HL-60/S4 (cell line): ENCODE results near the gene TDP1.
"Not testable (repeated sequence)": the region's sequence is repeated elsewhere in the genome, so short reads cannot be mapped to it uniquely, and the experiment has no call there.

ENCODE experiments used
- in situ Hi-C: fragments of 300-500 bp; cut with MboI; formaldehyde crosslinking; loops from 2 replicates; pipeline ENCODE4 v1.14.3; 2022; ENCODE audit warnings: low sequenced_read_pairs

Gene TDP1

DNA sequence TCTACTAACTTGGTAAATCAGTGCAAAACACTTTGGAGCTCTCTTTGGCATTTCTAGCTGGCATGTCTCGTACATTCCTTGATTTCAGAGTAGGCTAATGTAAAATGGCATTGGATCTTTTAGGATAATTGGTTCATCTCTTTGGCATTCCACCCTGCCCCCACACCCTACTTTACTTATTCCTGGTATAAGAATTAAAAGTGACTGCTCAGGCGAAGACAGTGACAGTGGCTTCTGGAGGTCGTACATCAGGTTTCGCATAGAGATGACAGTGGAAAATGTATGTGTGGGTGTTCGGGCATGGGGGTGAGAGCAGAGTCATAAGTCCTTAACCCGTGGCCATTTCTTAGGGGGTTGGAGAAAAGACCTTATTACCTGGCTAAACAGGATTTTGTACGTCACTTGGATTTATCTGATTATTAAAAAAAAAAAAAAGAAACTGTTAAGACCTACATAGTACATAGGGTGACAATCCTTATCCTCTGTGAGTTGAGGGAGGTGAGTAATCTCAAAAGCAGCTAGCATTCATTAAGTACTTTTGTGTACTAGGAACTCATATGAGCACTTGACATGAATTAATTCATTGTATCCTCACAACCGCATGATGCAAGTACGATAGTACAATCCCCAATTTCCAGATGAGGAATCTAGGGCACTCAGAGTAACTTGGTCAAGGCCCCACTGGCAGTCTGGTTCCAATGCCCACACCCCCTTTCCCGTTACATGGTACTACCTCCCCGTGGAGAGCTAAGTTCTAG is 83.7 kb downstream of the TDP1 start:
- in situ Hi-C loops, result no loop called here

DNA sequence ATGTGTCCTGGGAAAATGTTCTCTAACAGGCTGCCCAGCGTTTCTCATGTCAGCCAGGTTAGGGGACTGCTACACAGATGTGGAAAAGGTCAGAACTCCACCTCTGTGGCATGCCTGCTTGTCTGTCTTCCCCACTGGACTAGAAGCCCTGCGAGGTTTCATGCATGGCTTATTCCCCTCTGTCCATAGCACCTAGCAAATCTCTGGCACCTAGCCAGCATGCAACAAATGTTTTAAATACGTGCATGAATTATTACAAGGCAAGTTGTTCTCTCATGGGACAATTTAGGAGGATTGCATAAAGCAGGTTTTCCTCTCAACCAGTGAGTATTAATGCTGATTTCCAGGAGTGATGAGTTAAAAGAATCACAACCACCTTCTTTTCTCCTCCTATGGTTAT is 84.7 kb downstream of the TDP1 start:
- in situ Hi-C loops, result no loop called here

DNA sequence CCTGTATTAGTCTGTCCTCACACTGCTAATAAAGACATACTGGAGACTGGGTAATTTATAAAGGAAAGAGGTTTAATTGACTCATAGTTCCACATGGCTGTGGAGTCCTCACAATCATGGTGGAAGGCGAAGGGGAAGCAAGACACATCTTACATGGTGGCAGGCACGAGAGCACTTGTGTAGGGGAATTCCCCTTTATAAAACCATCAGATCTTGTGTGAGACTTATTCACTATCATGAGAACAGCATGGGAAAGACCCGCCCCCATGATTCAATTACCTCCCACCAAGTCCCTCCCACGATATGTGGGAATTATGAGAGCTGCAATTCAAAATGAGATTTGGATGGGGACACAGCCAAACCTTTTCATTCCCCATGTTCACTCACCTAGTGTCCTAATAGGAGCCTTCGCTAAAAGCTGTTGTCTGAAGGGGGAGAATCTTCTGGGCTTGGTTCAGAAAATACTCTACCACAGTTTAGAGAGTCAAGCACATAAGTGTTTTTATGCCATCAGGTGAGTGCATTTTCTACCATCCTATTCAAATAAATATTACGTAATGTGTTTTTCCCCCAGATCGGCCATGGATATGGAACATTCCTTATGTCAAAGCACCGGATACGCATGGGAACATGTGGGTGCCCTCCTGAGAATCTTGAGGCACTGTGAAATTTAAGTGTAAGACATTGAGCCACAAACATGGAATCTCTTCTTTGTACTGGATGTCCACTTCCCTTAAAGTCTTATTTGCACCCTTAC is 86.9 kb downstream of the TDP1 start:
- in situ Hi-C loops, result no loop called here

DNA sequence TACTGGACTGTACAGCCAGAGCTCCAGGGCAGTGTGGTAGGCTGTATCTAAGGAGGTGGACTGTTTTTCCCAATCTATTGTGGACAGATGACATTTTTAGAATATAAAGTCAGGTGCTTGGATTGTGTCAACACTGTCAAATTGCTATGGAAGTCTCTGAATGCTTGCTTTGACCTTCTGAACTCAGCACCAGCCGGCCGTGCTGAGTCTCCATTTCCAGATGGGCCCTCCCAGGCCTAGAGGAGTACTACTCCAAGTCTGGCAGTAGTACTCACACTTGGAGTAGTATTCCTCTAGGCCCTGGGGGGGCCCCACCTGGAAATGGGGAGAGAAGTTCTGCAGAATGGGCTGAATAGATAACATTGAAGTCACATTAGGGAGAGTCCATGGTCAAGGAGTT is 89.9 kb downstream of the TDP1 start:
- in situ Hi-C loops, result no loop called here

DNA sequence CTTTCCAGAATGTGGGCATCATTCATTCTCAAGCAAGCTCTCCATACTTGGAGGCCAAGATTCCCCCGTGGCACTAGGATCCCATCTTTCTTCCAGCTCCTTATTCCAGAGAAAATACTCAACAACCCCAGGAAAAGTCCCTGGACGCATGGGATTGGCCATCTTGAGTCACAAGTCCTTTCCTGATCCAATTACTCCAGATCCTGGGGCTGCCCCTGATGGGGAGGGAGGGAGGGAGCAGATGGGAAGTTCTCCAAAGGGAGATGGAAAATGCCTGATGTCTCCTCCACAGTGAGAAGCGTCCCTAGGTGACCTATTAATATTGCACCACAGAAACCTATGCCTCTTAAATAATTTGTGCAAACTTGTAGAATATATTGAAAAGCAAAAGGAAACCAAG is 93.7 kb downstream of the TDP1 start:
- in situ Hi-C loops, result no loop called here

DNA sequence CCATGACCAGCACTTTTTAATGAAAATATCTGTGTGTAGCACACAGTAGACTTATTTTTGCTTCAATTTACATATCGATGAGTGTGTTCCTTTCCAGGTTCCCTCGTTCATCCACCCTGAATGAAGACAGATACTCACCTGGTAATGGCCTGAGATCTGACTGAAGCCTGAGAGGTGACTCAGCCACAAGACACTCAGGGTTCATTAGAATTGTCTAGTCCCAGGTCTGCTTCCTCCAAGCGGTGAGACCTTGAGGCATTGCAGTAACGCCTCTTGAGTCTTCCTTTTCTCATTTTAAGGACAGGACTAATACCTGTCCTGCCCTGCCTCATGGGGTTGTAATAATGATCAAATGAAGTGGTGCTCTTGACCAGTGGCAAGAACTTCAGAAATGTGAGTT is 94.5 kb downstream of the TDP1 start:
- in situ Hi-C loops, result no loop called here

DNA sequence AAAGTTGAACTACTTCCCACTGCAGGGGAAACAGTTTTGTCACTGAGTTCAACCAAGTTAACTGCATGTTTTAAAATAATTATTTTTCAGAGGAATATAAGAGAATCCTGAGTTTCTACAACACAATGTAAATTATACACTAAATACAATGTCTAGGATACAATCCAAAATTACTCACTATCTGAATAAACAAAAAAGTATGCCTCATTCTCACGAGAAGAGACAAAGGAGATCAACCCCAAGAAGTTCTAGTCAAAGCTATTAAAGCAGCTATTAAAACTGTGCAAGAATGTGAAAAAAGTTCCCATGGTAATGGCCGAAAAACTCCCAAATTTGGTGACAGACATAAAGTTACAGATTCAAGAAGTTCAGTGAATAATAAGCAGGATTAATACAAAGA is 97.3 kb downstream of the TDP1 start:
- in situ Hi-C loops, result no loop called here

DNA sequence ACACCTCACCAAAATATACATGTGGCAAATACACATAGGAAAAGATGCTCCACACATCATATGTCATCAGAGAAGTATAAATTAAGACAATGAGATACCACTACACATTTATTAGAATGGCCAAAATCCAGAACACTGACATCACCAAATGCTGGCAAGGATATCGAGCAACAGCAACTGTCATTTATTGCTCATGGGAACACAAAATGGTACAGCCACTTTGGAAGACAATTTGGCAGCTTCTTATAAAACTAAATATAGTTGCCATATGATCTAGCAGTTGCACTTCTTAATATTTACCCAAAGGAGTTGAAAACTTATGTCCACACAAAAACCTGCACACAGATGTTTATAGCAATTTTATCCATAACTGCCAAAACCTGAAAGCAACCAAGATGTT is 99.1 kb downstream of the TDP1 start:
- in situ Hi-C loops, result no loop called here

DNA sequence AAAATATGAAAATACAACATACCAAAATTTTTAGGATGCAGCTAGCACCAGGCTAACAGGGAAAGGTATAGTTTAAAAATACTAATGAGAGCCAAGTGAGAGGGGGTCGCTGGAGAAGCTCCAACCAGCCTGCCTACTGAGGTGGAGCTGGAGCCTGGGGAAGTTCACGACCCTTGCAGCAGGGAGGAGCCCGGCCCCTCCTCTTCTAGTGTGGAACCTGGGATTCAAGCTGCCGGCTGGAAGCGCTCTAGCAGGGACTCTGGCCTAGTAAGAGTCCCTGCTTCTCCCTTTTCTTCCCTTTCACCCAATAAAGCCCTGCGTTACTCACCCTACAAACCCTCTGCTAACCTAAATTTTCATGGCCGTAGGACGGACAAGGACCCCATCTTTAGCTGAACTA is 101.1 kb downstream of the TDP1 start:
- in situ Hi-C loops, result no loop called here

DNA sequence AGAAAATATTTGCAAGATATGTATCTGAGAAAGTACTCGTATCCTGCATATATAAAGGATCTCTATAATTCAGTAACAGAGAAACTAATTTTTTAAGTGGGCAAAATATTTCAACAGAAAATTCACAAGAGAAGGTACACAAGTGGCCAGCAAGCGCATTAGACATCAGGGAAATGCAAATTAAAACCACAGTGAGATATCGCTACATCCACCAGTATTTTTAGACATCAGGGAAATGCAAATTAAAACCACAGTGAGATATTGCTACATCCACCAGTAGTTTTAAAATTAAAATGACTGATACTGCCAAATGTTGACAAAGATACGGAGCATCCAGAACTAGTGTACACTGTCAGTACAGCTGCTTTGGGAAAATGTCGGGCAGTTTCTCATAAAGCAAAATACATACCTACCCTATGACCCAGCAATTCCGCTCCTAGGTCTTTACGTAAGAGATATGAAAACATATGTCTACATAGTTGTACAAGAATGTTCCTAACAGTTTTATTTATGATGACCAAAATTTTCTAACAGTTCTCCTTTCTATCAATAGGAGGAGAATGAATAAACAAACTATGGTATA is 103.2 kb downstream of the TDP1 start:
- in situ Hi-C loops, result no loop called here

DNA sequence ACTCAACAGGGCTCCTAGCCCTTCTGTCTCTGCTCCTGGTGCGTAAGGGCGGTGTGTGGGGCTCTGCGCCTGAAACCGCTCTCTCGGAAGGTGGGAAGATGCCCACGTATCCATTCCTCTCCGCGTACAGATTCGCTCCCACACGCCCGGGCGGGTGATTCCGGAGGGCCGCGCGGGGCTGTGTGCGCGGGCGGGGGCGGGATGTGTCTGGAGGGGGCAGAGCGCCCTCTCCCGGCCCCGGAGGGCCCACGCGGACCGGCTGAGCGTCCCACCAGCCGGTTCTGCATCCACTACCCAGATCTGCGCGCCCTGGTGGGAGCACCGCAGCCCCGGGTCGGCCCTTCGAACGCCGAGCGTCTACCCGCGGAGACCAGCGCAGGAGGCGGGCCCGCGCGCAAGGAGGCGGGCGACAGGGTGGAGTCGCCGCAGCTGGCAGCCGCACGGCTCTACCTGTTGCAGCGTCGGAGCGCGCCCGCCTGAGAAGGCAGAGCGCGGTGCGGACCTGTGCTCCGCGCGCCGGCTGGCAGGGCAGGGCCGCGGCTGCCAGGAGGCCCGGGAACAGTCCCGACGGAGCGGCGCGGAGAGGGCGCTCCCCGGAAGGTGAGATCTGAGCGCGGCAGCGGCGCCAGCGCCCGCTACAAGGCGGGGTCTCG is 104.7 kb downstream of the TDP1 start:
- in situ Hi-C loops, result no loop called here

DNA sequence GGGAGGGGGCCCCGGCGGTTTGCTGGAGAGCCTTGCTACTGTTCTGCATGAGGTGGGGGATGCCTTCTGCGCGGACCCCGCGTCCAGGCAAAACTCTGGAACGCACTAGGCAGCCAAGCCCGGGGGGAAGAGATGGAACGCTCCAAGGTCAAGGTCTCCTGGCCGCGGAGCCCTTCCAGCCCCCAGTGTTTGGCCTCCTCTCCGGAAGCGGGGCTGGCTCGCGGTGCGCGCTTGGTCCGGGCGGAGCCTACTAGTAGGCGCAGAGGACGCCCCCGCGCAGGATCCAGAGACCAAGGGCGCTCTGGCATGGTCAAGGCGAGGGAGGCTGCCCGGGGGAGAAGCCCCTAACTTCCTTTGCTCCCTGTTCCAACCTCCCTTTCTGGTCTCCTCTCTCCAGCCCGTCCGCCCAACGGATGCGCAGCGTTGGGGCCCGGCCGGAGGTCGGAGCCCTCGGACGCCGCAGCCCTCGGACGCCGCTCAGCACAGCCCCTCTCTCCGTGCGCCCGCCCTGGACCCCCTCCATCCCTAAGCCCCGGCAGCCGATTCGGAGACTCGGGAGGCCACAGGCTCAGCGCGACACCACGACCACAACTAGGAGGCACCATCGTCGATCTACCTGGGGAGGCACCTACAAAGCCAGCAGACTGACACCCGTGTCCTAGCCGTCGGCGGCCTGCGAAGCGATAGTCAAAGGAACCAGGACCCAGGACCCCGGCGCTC is 105.4 kb downstream of the TDP1 start:
- in situ Hi-C loops, result no loop called here

DNA sequence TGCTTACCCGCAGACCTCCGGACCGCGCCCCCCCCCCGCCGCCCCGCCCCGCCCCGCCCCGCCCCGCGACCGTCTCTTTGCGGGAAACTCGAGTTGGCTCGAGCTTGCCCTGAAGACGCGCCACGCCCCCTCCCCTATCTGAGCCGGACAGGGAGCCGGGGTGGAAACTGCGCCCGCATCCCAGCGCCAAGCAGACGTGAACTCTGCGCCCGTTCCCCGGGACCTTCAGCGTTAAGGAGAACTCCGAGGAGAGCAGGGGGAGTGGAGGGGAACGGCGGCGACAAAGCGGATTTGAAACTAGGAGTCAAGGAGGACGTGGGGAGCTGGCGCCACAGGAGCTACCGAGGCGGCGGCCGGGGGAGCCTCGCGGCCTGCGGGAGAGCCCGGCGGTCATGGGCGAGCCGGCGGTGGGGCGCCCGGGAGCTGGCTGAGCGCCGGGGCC is 106.0 kb downstream of the TDP1 start, which contains the start of gene KCNK13:
Gene KCNK13, plus strand, starts transcription at position 310 of the 442 bp plus-strand sequence. CDS start 212 bp downstream, outside the sequence.
- in situ Hi-C loops, result no loop called here

DNA sequence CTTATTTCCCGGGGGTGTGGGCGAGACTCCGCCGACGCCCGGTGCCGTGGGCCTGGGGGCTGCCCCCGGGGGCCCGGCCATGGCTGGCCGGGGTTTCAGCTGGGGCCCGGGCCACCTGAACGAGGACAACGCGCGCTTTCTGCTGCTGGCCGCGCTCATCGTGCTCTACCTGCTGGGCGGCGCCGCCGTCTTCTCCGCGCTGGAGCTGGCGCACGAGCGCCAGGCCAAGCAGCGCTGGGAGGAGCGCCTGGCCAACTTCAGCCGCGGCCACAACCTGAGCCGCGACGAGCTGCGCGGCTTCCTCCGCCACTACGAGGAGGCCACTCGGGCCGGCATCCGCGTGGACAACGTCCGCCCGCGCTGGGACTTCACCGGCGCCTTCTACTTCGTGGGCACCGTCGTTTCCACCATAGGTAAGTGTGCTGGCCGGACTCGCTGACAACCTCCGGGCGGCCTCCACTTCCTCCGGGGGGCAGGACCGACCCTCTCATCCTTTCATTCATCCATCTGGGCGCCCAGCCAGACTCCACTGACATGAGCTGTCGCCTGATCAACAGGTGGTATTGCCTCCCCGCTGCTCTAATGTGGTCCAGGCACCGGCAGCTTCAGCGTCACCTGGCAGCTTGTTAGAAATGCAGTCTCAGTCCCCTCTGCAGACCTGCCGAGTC is 106.5 kb downstream of the TDP1 start:
- in situ Hi-C loops, result no loop called here

DNA sequence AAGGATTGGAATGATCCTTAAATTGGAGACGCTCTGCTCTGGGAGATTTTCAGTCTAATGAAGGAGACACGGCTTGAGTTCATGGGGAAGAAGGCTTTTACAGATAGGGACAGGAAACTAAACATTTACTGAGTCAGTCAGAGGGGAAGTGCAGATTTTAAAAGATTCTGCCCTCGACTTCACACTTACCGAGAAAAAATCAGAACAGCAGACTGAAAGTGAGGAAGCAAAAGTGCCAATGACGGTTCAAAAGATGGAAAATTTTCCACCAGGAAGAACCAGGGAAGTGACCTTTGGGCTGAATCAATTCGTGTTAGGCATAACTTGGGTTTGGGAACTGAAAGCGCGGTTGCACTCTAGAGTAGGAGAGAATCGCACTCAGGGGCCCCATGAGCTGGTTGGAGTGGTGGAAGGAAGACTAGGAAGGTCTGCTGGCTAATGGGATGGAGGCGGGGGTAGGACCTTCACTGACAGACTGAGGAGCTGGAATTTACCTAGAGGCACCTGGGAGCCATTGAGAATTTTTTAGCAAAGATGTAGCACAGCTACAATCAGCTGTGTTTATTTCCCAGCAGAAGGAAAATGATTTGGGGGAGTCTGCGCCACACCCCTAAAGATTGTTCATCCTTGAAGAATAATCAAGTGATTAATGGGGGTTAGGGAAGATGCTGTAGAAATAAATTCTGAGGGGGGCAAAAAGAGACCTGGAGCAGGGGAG is 107.3 kb downstream of the TDP1 start:
- in situ Hi-C loops, result no loop called here

DNA sequence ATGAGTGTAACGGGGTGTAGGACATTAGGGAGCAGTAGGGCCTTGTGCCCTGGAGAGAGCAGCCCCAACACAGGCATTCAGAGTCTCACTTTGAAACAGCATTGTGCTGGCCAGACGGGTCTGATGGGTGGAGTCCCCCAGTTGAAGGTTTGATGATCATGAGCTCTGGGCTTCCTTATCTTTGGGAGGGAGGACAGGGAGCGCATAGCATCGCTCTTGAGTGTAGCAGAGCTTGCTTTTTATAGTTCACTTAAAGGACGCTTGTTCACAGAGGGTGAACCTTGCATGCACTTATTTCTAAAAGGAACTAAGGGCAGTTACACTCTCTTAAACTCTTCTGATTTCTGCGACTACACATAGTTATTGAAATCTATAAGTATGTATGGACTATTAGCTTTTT is 116.6 kb downstream of the TDP1 start:
- in situ Hi-C loops, result no loop called here

DNA sequence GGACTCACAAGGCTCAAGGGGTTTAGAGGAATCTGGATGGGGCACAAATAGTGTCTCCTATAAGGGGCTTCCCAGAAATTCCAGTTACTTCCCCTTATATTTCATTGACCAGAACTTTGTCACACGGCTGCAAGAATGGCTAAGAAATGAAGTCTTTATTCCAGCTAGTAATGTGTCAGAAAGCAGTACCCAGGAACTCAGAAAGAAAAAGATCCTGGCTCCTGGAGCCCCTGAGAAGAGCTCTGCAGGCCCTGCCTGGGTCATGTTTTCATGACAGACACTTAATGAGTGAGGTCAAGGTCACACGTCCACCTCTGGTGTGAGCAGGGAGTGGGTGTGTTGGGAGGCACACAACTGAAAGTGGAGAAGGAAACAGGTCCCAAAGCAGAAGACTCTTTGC is 123.8 kb downstream of the TDP1 start:
- in situ Hi-C loops, result no loop called here

DNA sequence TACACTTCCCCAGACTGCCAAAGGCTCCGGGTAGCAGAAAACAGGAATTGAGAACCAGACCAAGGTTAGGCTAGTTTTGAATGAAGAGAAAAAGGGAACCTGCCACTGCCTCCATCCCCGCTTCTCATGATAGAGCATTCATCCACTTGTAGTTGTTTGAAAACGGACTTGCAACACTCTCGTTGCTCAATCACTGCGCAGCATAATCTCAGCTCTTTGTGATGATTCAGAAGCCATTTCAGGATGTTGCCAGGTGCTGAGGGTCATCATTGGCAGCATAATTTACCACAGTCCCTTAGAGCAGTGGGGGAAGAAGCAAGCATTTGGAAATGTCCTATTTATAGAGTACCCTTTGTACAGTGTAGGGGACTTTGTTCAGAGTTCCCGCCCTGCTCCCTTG is 131.7 kb downstream of the TDP1 start:
- in situ Hi-C loops, result no loop called here

DNA sequence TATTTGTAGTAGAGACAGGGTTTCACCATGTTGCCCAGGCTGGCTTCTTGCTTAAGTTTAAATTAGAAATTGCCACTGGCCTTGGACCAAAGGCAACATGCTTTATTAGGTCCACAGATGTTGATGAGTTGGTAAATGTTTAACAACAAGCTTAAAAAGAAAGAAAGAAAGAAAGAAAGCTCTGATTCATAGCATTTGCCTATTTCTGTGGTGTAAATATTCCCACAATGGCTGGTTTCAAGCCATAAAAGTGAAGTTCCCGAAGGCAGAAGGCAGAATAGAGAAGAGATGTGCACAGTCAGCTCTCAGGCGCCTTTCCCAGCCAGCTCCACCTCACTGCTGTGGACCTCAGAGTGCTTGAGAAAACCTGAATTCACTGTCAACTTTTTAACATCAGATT is 132.4 kb downstream of the TDP1 start:
- in situ Hi-C loops, result no loop called here

DNA sequence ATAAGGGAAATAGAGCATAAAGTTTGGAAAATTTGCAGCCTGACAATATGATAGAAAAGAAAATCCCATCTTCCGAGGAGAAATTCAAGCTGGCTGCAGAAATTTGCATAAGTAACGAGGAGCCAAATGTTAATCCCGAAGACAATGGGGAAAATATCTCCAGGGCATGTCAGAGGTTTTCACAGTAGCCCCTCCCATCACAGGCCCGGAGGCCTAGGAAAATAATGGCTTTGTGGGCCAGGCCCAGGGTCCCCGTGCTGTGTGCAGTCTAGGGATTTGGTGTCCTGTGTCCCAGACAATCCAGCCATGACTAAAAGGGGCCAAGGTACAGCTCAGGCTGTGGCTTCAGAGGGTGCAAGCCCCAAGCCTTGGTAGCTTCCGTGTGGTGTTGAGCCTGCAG is 133.8 kb downstream of the TDP1 start:
- in situ Hi-C loops, result not testable (repeated sequence)
